ENCODE results near the gene MYO15B.

- TF ChIP-seq CHD1 (IDR thresholded peaks at IDR 0.05; ENCODE audit: low read depth, low read length), result no peak
- no peak for TF ChIP-seq USF2 (IDR thresholded peaks at IDR 0.05; ENCODE audit: low read depth, low read length)
- TF ChIP-seq CTCF (conservative IDR thresholded peaks at IDR 0.05; ENCODE audit: low read depth, low read length), result no peak
- no peak for TF ChIP-seq POLR2A (IDR thresholded peaks at IDR 0.05; ENCODE audit: low read depth, low read length)
- no peak for TF ChIP-seq BHLHE40 (IDR thresholded peaks at IDR 0.05; ENCODE audit: low read depth, low read length)
- TF ChIP-seq MAFK (IDR thresholded peaks at IDR 0.05; ENCODE audit: low read depth, low read length), result no peak
- no peak for TF ChIP-seq RFX5 (IDR thresholded peaks at IDR 0.05; ENCODE audit: low read depth, low read length)
- TF ChIP-seq MXI1 (IDR thresholded peaks at IDR 0.05; ENCODE audit: borderline replicate concordance, low read depth, low read length), result no peak
- no peak for TF ChIP-seq ELK1 (IDR thresholded peaks at IDR 0.05; ENCODE audit: borderline replicate concordance, low read depth, low read length)
Measured at GRCh38 chr17:75645501-75645888, 57.9 kb downstream of the MYO15B start.

All from IMR-90 (cell line).